IPS-11a (cell line): ENCODE measurements around the gene RAB1A.
A peak's percentile ranks its signal among the peaks of the same experiment; 100 is the strongest.

ENCODE experiments used
- H3K4me3 ChIP-seq: one replicate; pipeline ENCODE4 v1.5.1; 2013; ENCODE audit warnings: low read depth, low read length, control low read depth

Gene RAB1A

DNA sequence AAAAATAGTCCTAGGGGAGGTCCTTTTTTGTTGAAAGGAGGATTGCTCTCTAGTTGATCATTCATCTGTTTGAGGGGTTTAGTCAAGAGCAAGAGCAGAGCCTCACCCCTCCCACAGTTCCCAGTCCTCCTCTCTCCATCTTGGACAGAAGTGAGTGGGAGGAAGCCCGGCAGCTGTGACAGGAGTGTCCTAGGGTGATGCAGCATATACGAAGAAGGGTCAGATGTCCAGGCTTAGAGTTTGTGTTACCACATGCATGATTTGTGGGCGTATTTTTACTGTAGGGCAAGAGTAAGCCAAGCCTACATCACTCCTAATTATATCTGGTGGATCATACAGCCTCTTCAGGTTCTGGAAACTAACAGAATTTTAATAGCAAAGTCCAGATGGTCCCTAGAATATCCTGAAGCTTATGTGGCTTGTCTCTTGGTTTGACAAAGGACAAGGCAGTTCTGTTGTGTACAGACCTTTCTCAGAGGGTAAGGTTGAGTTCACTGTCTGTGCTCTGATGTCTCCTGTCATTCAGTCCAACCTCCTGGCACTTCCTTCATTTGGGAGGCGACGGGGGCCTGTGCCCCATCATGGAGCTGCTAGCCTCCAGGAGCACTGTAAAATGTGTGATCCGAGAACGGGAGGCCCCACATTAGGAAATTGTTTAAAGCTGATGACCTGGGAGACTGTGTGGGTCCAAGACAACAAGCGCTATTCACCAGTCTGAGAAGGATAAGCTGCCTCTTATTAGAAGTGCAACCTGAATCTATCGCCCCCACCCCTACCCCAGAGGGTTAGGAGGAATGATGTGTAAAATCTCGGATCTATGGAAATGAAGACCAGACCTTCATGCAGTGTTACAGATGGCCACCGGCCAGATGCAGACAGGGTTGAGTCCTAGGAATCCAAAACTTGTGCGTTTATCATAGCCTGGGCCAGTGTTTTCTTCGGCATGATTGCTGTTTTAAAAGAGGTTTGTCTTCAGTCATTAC lies 66.8 kb downstream of the RAB1A start:
- no peak overlapping the region for H3K4me3 ChIP-seq

- no peak overlapping the region for H3K4me3 ChIP-seq
Measured at GRCh38 chr2:65061910-65062339, 68.0 kb downstream of the RAB1A start.

DNA sequence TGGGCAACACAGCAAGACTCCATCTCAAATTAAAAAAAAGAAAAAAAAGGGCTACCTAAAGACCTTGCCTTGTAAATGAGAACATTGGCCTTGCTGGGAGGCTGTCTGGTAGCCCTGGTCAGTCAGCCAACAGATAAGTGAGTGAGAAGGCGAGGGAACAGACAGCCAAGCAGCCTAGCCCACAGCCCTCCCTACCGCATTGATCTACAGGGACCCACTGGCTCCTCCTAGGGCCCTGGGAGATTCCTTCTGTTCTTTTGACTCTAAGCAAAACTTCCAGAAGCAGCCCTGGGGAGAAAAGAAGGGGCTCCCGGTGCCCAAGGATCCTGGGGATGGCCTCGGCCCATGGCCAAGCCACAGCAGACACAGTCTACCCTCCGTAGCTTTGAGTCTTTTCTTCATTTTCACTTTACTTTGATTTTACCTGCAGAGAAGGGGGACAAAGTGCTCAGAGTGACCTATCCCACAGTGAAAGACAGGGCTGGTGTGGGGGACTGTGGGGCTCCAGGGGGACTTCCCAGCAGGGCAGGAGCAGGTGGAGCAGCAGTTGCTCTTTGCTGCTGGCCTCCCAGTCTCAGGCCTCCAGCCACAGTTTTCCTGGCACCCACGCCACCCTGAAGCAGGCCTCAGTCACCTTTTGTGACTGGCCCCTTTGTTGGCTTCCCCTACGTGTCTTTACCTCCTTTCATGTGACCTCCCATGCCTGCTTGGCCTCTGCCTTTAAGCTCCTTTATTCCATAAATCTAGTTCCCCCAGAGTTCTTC lies 68.6 kb downstream of the RAB1A start:
- H3K4me3 ChIP-seq = no peak overlapping the region

DNA sequence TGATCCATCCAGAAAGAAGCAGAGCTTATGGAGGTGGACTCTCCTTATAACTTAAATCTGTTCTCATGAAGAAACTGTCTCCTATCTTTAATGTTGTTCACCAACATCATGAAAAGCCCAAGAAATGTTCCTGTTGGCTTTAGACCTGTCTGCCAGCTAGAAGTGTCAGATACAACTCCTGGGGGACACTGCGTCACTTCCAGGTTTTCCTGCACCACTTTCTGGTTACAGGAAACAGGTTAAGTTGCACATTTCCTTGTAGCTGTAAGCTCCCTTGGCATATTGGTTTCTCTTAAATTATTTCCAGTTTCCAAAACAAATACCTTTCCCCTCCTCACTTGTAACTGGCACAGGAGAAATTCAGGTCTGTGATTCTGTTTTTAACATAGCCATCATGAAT lies 70.8 kb downstream of the RAB1A start:
- no peak overlapping the region for H3K4me3 ChIP-seq

DNA sequence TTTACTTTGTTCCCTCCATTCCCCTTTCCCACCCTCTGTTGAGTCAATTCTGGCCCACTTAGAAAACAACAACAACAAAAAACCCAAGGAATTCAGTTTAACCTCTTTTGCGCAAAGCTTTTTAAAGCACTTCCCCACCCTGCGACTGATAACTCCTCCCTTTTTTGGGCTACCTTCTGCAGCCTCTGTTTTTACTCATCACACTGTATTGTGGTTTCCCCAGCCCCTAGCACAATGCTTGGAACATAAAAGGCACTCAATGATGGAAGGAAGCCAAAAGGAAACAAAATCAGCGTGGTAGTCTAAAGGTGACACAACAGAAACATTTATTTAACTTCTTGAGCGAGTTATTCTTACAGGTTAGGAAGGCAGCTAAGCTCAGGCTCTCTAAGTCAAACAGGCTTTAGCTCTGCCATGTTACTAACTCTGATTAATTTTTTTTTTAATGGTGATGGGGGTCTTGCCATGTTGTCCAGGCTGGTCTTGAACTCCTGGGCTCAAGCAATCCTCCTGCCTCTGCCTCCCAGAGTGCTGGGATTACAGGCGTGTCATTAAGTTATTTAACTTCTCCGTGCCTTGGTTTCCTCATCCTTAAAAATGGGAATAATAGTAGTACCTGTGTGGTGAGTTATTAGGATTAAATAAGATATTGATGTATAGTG lies 72.4 kb downstream of the RAB1A start:
- H3K4me3 ChIP-seq = peak overlapping the region; percentile 77

DNA sequence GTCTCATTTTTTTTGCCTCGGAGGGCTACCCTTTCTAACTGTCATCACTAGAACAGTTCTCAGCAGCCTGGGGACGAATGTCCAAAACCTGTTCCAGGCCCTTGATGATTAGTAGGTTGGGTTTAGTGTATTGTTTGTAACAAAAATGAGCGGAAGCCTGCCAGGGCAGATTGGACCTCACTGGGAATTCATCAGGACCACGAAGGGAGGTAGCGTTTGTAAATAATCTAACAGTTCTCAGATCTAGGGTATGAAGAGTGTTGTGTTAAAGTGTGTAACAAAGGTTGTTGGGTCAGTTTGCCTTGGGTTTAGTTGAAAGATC lies 72.9 kb downstream of the RAB1A start:
- H3K4me3 ChIP-seq = peak overlapping the region; percentile 77

- H3K4me3 ChIP-seq = peak within 1 kb of the TSS; percentile 77
Measured at GRCh38 chr2:65056215-65057053, 73.5 kb downstream of the RAB1A start, which contains the start of gene CEP68. CEP68 (plus strand) TSS chr2:65056416; CDS start chr2:65069445, 13,029 bp downstream.

DNA sequence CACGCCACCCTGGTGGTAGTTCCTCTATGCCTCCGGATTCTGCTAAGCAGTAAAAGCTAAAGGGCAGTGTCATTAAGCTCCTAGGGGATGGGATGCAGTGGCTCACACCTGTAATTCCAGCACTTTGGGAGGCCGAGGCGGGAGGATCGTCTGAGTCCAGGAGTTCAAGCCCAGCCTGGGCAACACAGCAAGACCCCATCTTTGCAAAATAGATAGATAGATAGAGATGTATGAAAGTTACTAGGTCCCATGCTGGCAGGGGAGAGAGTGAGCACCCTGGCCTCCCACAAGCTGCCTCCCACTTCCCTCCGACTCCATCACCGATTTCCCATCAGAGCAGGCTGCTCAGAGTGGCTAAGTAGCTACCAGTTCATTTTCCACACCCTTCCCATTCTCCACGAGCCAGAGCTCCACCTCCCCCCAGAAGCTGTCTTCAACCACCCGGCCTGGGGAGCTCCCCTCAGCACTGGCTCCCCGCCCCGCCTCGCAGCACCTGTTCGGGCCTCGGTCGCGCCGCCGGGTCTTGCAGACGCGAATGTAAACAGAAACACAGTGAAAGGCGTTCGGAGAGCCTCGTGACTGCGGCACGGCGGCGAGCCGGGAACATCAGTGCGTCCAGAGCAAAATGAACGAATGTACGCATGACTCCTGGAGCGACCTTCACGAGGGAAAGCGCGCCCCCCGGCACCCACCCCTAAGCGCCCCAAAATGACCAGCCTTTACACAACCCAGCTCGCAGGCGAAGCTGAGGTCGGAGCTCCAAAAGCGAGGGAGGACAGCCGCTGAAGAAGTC lies 74.3 kb downstream of the RAB1A start:
- peak overlapping the region; percentile 77 for H3K4me3 ChIP-seq

- H3K4me3 ChIP-seq = no peak overlapping the region
Measured at GRCh38 chr2:65054749-65055421, 75.0 kb downstream of the RAB1A start.

DNA sequence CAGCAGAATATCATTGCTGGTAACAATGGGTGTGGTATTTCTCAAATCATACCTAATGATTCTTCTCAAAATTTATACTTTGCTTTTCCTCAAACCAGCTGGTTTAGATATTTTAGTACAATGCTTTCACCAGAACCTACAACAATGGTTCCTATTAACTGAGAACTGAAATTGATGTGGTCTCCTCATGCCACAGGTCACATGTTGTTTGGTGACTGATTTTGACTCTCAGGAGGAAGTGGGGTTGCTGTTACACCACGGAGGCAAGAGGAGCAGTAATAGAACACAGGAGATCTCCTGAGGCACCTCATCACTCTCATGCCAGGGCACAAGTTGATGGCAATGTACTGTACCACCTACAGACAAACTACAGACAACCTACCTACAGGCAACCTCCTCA lies 76.7 kb downstream of the RAB1A start:
- no peak overlapping the region for H3K4me3 ChIP-seq

DNA sequence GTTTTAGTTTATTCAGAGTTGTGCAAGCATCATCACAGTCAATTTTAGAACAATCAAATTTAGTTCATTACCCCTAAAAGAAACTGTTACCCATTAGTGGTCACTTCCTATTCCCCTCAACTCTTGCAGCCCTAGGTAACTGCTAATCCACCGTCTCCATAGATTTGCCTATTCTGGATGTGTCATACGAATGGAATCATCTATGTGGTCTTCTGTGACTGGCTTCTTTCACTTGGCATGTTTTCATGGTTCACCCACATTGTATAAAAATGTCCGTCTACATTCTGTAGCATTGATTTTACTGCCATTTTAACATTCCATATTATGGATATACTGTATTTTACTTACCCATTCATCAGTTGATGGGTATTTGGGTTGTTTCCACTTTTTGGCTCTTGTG lies 79.0 kb downstream of the RAB1A start:
- no peak overlapping the region for H3K4me3 ChIP-seq

DNA sequence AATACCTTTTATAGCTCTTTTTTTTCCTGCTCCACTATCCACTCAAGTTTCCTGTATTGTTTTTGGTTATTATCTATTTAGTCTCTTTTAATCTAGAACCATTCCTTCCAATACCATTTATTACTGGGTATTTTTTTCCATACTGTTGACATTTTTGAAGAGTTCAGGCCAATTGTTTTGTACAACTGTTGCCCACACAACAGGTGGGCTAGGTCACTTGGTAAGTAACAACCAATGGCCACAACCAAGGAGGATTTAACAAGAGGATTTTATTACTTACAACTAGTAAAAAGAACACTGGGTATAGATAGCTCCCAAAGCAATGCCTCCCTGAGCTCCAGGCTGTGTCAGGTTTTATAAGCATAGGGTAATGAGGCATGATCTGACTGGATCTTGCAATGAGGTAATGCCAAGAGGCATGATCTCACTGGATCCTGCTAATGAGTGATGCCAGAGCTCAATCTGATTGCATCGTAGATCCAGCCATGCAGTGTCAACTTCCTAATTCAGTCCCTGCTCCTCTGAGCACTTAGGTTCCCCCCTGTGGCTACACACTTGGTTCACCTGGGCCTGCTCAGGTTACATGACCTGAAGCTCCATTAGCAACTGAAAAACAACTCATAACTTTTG lies 80.8 kb downstream of the RAB1A start:
- no peak overlapping the region for H3K4me3 ChIP-seq

- no peak overlapping the region for H3K4me3 ChIP-seq
Measured at GRCh38 chr2:65046633-65047407, 83.1 kb downstream of the RAB1A start.

- no peak overlapping the region for H3K4me3 ChIP-seq
Measured at GRCh38 chr2:65045651-65046050, 84.3 kb downstream of the RAB1A start.

DNA sequence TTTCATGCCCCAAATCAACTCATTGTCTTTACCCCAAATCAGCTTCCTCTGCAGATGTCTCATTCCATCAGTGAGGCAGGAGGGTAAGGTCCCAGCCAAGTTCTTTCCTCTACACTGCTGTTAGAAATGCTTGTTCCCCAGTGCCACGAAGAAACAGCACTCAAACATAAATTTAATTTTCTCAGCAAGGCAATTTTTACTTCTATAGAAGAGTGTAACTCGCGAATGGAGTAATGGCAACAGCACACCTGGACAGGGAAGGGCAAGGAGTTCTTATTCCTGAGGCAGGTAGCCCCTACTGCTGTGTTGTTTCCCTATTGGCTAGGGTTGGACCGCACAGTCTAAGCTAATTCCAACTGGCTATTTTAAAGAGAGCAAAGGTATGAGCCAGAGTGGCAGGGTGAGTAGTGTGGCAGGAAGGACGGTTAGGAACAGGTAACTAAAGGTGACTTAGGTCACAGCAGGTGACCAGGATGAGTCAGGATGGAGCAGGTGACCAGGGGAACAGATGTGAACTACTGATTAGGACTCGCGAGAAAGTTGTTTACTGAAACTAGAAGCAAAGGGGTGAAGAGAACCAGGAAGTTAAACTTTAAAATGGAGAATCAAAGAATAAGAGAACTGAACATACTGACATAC lies 85.7 kb downstream of the RAB1A start:
- H3K4me3 ChIP-seq = no peak overlapping the region

- no peak overlapping the region for H3K4me3 ChIP-seq
Measured at GRCh38 chr2:65043001-65043400, 86.9 kb downstream of the RAB1A start.
